ENCODE measurements around the gene TLK1.

DNA sequence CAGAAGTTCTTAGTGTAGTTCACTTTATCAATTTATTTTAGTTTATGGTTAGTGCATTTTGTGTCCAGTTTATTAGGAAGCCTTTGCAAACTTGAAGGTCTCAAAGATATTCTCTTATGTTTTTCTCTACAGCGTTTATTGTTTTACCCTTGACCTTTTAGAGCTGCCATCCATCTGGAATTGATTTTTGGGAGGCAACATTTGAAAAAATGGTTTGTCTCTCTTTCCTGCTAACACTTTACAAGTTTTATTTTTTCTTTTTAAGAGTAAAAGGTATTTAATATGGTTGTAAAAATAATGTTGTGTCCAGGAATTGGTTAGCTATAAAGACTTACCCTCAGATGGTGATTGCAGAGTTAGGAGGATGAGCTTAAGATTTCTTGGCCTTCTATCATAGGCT lies 217.7 kb downstream of the TLK1 start:
- TF ChIP-seq, protein P1, sequence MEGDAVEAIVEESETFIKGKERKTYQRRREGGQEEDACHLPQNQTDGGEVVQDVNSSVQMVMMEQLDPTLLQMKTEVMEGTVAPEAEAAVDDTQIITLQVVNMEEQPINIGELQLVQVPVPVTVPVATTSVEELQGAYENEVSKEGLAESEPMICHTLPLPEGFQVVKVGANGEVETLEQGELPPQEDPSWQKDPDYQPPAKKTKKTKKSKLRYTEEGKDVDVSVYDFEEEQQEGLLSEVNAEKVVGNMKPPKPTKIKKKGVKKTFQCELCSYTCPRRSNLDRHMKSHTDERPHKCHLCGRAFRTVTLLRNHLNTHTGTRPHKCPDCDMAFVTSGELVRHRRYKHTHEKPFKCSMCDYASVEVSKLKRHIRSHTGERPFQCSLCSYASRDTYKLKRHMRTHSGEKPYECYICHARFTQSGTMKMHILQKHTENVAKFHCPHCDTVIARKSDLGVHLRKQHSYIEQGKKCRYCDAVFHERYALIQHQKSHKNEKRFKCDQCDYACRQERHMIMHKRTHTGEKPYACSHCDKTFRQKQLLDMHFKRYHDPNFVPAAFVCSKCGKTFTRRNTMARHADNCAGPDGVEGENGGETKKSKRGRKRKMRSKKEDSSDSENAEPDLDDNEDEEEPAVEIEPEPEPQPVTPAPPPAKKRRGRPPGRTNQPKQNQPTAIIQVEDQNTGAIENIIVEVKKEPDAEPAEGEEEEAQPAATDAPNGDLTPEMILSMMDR (conservative IDR thresholded peaks at IDR 0.05; ENCODE audit: low read depth in 2 of 2) = no peak
- TF ChIP-seq CREB1 (CRISPR knock-in tag; IDR thresholded peaks at IDR 0.05; ENCODE audit: low read depth) (no peak), EZH2 (IDR thresholded peaks at IDR 0.05; ENCODE audit: low read depth, unreplicated experiment) (no peak), POLR2AphosphoS5 (IDR thresholded peaks at IDR 0.05; ENCODE audit: low read depth) (no peak), JUNB (IDR thresholded peaks at IDR 0.05; ENCODE audit: unreplicated experiment) (no peak), EZH2phosphoT487 (IDR thresholded peaks at IDR 0.05; ENCODE audit: unreplicated experiment) (no peak), ZNF114 (CRISPR knock-in tag; IDR thresholded peaks at IDR 0.05) (no peak)
- TF ChIP-seq, protein P2, sequence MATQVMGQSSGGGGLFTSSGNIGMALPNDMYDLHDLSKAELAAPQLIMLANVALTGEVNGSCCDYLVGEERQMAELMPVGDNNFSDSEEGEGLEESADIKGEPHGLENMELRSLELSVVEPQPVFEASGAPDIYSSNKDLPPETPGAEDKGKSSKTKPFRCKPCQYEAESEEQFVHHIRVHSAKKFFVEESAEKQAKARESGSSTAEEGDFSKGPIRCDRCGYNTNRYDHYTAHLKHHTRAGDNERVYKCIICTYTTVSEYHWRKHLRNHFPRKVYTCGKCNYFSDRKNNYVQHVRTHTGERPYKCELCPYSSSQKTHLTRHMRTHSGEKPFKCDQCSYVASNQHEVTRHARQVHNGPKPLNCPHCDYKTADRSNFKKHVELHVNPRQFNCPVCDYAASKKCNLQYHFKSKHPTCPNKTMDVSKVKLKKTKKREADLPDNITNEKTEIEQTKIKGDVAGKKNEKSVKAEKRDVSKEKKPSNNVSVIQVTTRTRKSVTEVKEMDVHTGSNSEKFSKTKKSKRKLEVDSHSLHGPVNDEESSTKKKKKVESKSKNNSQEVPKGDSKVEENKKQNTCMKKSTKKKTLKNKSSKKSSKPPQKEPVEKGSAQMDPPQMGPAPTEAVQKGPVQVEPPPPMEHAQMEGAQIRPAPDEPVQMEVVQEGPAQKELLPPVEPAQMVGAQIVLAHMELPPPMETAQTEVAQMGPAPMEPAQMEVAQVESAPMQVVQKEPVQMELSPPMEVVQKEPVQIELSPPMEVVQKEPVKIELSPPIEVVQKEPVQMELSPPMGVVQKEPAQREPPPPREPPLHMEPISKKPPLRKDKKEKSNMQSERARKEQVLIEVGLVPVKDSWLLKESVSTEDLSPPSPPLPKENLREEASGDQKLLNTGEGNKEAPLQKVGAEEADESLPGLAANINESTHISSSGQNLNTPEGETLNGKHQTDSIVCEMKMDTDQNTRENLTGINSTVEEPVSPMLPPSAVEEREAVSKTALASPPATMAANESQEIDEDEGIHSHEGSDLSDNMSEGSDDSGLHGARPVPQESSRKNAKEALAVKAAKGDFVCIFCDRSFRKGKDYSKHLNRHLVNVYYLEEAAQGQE (IDR thresholded peaks at IDR 0.05; ENCODE audit: unreplicated experiment) = no peak
- TF ChIP-seq, protein P3, sequence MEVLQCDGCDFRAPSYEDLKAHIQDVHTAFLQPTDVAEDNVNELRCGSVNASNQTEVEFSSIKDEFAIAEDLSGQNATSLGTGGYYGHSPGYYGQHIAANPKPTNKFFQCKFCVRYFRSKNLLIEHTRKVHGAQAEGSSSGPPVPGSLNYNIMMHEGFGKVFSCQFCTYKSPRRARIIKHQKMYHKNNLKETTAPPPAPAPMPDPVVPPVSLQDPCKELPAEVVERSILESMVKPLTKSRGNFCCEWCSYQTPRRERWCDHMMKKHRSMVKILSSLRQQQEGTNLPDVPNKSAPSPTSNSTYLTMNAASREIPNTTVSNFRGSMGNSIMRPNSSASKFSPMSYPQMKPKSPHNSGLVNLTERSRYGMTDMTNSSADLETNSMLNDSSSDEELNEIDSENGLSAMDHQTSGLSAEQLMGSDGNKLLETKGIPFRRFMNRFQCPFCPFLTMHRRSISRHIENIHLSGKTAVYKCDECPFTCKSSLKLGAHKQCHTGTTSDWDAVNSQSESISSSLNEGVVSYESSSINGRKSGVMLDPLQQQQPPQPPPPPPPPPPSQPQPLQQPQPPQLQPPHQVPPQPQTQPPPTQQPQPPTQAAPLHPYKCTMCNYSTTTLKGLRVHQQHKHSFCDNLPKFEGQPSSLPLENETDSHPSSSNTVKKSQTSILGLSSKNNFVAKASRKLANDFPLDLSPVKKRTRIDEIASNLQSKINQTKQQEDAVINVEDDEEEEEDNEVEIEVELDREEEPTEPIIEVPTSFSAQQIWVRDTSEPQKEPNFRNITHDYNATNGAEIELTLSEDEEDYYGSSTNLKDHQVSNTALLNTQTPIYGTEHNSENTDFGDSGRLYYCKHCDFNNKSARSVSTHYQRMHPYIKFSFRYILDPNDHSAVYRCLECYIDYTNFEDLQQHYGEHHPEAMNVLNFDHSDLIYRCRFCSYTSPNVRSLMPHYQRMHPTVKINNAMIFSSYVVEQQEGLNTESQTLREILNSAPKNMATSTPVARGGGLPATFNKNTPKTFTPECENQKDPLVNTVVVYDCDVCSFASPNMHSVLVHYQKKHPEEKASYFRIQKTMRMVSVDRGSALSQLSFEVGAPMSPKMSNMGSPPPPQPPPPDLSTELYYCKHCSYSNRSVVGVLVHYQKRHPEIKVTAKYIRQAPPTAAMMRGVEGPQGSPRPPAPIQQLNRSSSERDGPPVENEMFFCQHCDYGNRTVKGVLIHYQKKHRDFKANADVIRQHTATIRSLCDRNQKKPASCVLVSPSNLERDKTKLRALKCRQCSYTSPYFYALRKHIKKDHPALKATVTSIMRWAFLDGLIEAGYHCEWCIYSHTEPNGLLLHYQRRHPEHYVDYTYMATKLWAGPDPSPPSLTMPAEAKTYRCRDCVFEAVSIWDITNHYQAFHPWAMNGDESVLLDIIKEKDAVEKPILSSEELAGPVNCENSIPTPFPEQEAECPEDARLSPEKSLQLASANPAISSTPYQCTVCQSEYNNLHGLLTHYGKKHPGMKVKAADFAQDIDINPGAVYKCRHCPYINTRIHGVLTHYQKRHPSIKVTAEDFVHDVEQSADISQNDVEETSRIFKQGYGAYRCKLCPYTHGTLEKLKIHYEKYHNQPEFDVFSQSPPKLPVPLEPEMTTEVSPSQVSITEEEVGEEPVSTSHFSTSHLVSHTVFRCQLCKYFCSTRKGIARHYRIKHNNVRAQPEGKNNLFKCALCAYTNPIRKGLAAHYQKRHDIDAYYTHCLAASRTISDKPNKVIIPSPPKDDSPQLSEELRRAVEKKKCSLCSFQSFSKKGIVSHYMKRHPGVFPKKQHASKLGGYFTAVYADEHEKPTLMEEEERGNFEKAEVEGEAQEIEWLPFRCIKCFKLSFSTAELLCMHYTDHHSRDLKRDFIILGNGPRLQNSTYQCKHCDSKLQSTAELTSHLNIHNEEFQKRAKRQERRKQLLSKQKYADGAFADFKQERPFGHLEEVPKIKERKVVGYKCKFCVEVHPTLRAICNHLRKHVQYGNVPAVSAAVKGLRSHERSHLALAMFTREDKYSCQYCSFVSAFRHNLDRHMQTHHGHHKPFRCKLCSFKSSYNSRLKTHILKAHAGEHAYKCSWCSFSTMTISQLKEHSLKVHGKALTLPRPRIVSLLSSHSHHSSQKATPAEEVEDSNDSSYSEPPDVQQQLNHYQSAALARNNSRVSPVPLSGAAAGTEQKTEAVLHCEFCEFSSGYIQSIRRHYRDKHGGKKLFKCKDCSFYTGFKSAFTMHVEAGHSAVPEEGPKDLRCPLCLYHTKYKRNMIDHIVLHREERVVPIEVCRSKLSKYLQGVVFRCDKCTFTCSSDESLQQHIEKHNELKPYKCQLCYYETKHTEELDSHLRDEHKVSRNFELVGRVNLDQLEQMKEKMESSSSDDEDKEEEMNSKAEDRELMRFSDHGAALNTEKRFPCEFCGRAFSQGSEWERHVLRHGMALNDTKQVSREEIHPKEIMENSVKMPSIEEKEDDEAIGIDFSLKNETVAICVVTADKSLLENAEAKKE (CRISPR knock-in tag; IDR thresholded peaks at IDR 0.05) = no peak
- TF ChIP-seq, protein P4, sequence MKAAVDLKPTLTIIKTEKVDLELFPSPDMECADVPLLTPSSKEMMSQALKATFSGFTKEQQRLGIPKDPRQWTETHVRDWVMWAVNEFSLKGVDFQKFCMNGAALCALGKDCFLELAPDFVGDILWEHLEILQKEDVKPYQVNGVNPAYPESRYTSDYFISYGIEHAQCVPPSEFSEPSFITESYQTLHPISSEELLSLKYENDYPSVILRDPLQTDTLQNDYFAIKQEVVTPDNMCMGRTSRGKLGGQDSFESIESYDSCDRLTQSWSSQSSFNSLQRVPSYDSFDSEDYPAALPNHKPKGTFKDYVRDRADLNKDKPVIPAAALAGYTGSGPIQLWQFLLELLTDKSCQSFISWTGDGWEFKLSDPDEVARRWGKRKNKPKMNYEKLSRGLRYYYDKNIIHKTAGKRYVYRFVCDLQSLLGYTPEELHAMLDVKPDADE (IDR thresholded peaks at IDR 0.05) = no peak
